Stomach (tissue), 4 donors: Measurements from ENCODE around the gene RFX3.

ENCODE experiments used
- CTCF ChIP-seq, 7 experiments: fragments of 450-650 bp in 4 of 7; fragments of 200-600 bp in 3 of 7; sonication (generic) in 3 of 7; IDR thresholded peaks; one replicate each; pipeline ENCODE4 v1.5.1; 2016 to 2019; ENCODE audit warnings: antibody characterized with exemption in 7 of 7, control low read depth in 2 of 7, mild to moderate bottlenecking in 1 of 7
- POLR2AphosphoS5 ChIP-seq, 3 donors: sonication (generic); formaldehyde crosslinking; IDR thresholded peaks; one replicate each; pipeline ENCODE4 v1.6.1; 2016; ENCODE audit warnings: antibody characterized with exemption in 3 of 3

- TF ChIP-seq POLR2AphosphoS5 (IDR thresholded peaks at IDR 0.05) (no peak), CTCF (IDR thresholded peaks at IDR 0.05) (no peak)
These were observed 346.1 kb downstream of the RFX3 start for GRCh38 chr9:3179711-3180110.
